GM12872 (cell line): Measurements from ENCODE around the gene RCSD1.

Source experiments
- TF ChIP-seq, protein P1 (sequence below): IDR thresholded peaks from 3 replicates; pipeline ENCODE4 v1.5.1; 2011; ENCODE audit warnings: low read depth, mild to moderate bottlenecking, low read length, moderate library complexity; ENCODE audit not compliant: insufficient read depth

RCSD1 gene

GRCh38 chr1:167630568-167631385 lies 745 bp downstream of the RCSD1 start:
- TF ChIP-seq, protein P1, sequence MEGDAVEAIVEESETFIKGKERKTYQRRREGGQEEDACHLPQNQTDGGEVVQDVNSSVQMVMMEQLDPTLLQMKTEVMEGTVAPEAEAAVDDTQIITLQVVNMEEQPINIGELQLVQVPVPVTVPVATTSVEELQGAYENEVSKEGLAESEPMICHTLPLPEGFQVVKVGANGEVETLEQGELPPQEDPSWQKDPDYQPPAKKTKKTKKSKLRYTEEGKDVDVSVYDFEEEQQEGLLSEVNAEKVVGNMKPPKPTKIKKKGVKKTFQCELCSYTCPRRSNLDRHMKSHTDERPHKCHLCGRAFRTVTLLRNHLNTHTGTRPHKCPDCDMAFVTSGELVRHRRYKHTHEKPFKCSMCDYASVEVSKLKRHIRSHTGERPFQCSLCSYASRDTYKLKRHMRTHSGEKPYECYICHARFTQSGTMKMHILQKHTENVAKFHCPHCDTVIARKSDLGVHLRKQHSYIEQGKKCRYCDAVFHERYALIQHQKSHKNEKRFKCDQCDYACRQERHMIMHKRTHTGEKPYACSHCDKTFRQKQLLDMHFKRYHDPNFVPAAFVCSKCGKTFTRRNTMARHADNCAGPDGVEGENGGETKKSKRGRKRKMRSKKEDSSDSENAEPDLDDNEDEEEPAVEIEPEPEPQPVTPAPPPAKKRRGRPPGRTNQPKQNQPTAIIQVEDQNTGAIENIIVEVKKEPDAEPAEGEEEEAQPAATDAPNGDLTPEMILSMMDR = no peak

GRCh38 chr1:167631386-167631935 lies 1.4 kb downstream of the RCSD1 start:
- TF ChIP-seq, protein P1 = no peak

GRCh38 chr1:167631936-167632614 lies 2.0 kb downstream of the RCSD1 start:
- TF ChIP-seq, protein P1 = no peak

GRCh38 chr1:167633258-167633944 lies 3.4 kb downstream of the RCSD1 start:
- TF ChIP-seq, protein P1 = no peak

GRCh38 chr1:167634435-167634834 lies 4.4 kb downstream of the RCSD1 start:
- TF ChIP-seq, protein P1 = no peak

DNA sequence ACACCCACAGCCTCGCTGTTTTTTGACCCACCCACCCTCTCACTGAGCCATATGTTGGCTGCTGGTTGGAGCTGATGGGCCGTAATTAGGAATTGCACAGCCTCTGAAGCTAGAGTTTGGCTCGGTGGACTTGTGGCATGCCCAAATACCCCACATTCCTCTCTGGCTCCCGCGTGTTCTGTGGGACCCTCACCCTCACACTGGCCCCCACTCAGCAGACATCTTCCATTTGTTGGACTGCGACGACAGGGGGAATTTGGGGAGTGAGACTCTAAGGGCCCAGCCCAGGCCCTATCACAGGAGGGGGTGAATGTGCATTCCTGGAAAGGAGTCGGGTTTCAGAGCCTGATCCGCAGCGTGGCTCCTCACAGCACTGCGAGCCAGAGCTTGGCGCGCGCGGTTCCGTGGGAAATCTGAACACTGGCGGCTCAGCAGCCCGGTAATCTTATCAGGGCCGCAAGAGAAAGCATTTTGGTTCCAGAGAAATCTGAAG lies 5.2 kb downstream of the RCSD1 start:
- TF ChIP-seq, protein P1 = no peak

GRCh38 chr1:167635941-167636340 lies 5.9 kb downstream of the RCSD1 start:
- TF ChIP-seq, protein P1 = no peak
